ENCODE results near the gene SLC13A2. TPM values are rescaled to one million over a fixed set of nuclear protein-coding genes. Genes with fewer than 3 reads are reported as not detected.

SLC13A2 gene
- total RNA-seq, 2 experiments from 2014 or later = not detected

DNA sequence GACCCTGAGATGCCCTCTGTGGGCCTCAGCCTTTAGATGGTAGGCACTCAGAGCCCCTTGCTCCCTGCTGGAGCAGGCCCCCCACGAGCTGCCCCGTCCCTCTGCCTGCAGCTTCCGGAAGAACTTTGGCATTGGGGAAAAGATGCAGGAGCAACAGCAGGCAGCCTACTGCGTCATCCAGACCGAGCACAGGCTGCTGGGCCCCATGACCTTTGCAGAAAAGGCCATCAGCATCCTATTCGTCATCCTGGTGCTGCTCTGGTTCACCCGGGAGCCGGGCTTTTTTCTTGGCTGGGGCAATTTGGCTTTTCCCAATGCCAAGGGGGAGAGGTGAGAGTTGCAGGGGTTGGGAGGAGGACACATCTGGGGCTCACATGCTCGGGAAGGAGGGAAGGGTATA, 20.0 kb downstream of the SLC13A2 start:
- CTCF ChIA-PET = interaction anchor here (1.4 kb wide), 1 partner anchor 120 kb away, joined by 9 read pairs; no protein-coding TSS in a partner anchor

DNA sequence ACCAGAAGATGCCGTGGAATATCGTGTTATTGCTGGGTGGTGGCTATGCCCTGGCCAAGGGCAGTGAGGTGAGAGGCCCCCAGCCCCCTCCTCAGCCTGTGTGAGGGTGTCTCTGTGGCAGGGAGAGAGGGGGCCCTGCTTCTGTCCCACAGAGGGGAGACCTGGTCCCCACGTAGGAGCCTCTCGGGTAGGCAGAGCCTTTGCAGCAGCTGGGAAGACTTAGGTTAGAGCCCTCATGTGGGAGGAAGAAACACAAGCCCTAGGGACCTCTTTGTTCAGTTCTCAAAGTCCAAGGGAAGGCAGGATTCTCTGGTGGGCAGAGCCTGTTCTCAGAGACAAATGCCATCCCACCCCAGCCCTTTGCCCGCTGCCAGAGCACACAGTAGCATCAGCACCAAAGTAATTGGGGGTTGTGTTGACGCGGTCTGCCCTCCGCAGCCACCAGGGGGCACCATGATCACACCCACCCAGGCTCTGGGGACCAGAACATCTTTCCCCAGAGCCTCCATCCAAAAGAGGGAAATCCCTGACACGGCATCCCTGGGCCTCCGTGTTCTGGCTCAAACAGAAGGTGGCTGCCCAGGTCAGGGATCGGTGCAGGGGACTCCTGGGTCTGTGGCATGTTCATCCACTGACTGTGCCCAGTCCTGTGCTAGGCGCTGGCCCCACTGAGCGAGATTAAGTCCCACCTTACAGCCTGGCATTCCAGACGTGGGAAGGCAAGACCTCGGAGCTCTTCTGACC, 21.2 kb downstream of the SLC13A2 start:
- ATAC-seq (ENCODE audit: poor library complexity) (peak; percentile 89), DNase-seq (peak; percentile 65 to 87 (median 78))
- no peak overlapping the region for H3K27ac Mint-ChIP-seq
- no peak overlapping the region for H3K4me3 Mint-ChIP-seq
- H3K9me3 Mint-ChIP-seq = no peaks in the 10 kb centered on the region
- no peaks in the 10 kb centered on the region for H3K4me1 Mint-ChIP-seq (ENCODE audit: low read depth)
- intact Hi-C loops (cut with DNase I, micrococcal nuclease) = loop anchor here (1.0 to 2.0 kb wide), 4 partner anchors 46 to 119 kb away; no protein-coding TSS in a partner anchor
- H3K36me3 Mint-ChIP-seq (ENCODE audit: low read depth) = no peaks in the 10 kb centered on the region
- Histone ChIP-seq H3K9me3 (ENCODE audit: control insufficient read depth in 1 of 2, insufficient read depth in 1 of 2, low read length in 2 of 2) (no peaks in the 10 kb centered on the region), H3K4me1 (ENCODE audit: insufficient read depth, low read length) (no peaks in the 10 kb centered on the region), H3K4me3 (ENCODE audit: low read length) (no peak overlapping the region), H3K27ac (ENCODE audit: low read depth in 1 of 2, low read length in 2 of 2) (no peak overlapping the region), H3K36me3 (ENCODE audit: insufficient read depth, low read length) (no peaks in the 10 kb centered on the region), H3K27me3 (ENCODE audit: control insufficient read depth in 1 of 2, insufficient read depth in 2 of 2, low read length in 2 of 2) (peaks cover 0 to 6% of the 10 kb centered on the region in 2 experiments)
- ChIA-PET POLR2A (interaction anchor here (0.6 kb wide), 1 partner anchor 662 kb away, joined by 3 read pairs; no protein-coding TSS in a partner anchor), CTCF (interaction anchor here (0.6 to 1.4 kb wide), 4 partner anchors 45 to 118 kb away, joined by 3 to 9 read pairs (median 4); no protein-coding TSS in a partner anchor)
- H3K27me3 Mint-ChIP-seq = no peaks in the 10 kb centered on the region
- TF ChIP-seq, protein P1, sequence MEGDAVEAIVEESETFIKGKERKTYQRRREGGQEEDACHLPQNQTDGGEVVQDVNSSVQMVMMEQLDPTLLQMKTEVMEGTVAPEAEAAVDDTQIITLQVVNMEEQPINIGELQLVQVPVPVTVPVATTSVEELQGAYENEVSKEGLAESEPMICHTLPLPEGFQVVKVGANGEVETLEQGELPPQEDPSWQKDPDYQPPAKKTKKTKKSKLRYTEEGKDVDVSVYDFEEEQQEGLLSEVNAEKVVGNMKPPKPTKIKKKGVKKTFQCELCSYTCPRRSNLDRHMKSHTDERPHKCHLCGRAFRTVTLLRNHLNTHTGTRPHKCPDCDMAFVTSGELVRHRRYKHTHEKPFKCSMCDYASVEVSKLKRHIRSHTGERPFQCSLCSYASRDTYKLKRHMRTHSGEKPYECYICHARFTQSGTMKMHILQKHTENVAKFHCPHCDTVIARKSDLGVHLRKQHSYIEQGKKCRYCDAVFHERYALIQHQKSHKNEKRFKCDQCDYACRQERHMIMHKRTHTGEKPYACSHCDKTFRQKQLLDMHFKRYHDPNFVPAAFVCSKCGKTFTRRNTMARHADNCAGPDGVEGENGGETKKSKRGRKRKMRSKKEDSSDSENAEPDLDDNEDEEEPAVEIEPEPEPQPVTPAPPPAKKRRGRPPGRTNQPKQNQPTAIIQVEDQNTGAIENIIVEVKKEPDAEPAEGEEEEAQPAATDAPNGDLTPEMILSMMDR (IDR thresholded peaks at IDR 0.05) = peak; percentile 82

More for the DNA sequence above, 20.0 kb downstream of the SLC13A2 start:
- no peaks in the 10 kb centered on the region for H3K27me3 Mint-ChIP-seq
- H3K4me3 Mint-ChIP-seq = no peak overlapping the region
- ATAC-seq (ENCODE audit: poor library complexity) (no peak), DNase-seq (no peak)
- intact Hi-C loops (cut with DNase I, micrococcal nuclease) = no loop called here
- no peaks in the 10 kb centered on the region for H3K9me3 Mint-ChIP-seq
- peaks cover 0 to 6% of the 10 kb centered on the region in 2 experiments for H3K27me3 ChIP-seq (ENCODE audit: control insufficient read depth in 1 of 2, insufficient read depth in 2 of 2, low read length in 2 of 2)
- no peaks in the 10 kb centered on the region for H3K4me1 ChIP-seq (ENCODE audit: insufficient read depth, low read length)
- no peaks in the 10 kb centered on the region for H3K4me1 Mint-ChIP-seq (ENCODE audit: low read depth)
- no peaks in the 10 kb centered on the region for H3K36me3 Mint-ChIP-seq (ENCODE audit: low read depth)
- no peaks in the 10 kb centered on the region for H3K36me3 ChIP-seq (ENCODE audit: insufficient read depth, low read length)
- no peak overlapping the region for H3K27ac Mint-ChIP-seq
- no peak overlapping the region for H3K27ac ChIP-seq (ENCODE audit: low read depth in 1 of 2, low read length in 2 of 2)
- no peaks in the 10 kb centered on the region for H3K9me3 ChIP-seq (ENCODE audit: control insufficient read depth in 1 of 2, insufficient read depth in 1 of 2, low read length in 2 of 2)
- TF ChIP-seq, protein P1 (IDR thresholded peaks at IDR 0.05) = no peak
- H3K4me3 ChIP-seq (ENCODE audit: low read length) = no peak overlapping the region
- POLR2A ChIA-PET = no interaction called here

DNA sequence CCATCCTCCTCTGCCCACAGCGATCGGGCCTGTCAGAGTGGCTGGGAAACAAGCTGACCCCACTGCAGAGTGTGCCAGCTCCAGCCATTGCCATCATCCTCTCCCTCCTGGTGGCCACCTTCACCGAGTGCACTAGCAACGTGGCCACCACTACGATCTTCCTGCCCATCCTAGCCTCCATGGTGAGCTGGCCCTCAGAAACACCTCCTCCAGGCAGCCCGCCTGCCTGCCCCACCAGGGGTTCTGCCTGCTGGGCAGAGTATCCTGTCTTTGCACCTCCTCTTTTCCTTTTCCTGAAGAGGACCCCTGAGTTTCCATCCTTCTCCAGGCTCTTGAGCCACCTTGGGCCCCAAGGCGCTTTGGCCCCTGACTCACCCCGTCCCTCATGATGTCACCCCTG, 22.2 kb downstream of the SLC13A2 start:
- ChIA-PET POLR2A (interaction anchor here (0.6 kb wide), 1 partner anchor 663 kb away, joined by 3 read pairs; no protein-coding TSS in a partner anchor), CTCF (interaction anchor here (1.1 kb wide), 1 partner anchor 117 kb away, joined by 4 read pairs; no protein-coding TSS in a partner anchor)
- Mint-ChIP-seq H3K27ac (no peak overlapping the region), H3K27me3 (no peaks in the 10 kb centered on the region), H3K4me3 (no peak overlapping the region), H3K36me3 (ENCODE audit: low read depth) (no peaks in the 10 kb centered on the region), H3K9me3 (no peaks in the 10 kb centered on the region), H3K4me1 (ENCODE audit: low read depth) (no peaks in the 10 kb centered on the region)
- TF ChIP-seq, protein P1 (IDR thresholded peaks at IDR 0.05) = no peak
- Histone ChIP-seq H3K9me3 (ENCODE audit: control insufficient read depth in 1 of 2, insufficient read depth in 1 of 2, low read length in 2 of 2) (no peaks in the 10 kb centered on the region), H3K27me3 (ENCODE audit: control insufficient read depth in 1 of 2, insufficient read depth in 2 of 2, low read length in 2 of 2) (peaks cover 0 to 6% of the 10 kb centered on the region in 2 experiments), H3K27ac (ENCODE audit: low read depth in 1 of 2, low read length in 2 of 2) (no peak overlapping the region), H3K4me1 (ENCODE audit: insufficient read depth, low read length) (no peaks in the 10 kb centered on the region), H3K36me3 (ENCODE audit: insufficient read depth, low read length) (no peaks in the 10 kb centered on the region), H3K4me3 (ENCODE audit: low read length) (no peak overlapping the region)
- no peak for ATAC-seq (ENCODE audit: poor library complexity)
- intact Hi-C loops (cut with DNase I, micrococcal nuclease) = loop anchor here (2.0 kb wide), 2 partner anchors 45 to 53 kb away; no protein-coding TSS in a partner anchor
- no peak for DNase-seq
